K562 (cell line): ENCODE results near the gene DPM2. TPM values are rescaled to one million over a fixed set of nuclear protein-coding genes. Genes with fewer than 3 reads are reported as not detected.

ENCODE experiments used
- CBX2 ChIP-seq: fragments of 200-600 bp; sonication (generic); IDR thresholded peaks from one replicate; pipeline ENCODE4 v1.6.1; 2012; ENCODE audit warnings: mild to moderate bottlenecking, low read length, inconsistent platforms; ENCODE audit not compliant: insufficient read depth, poor library complexity, severe bottlenecking
- E2F1 ChIP-seq: sonication (generic); formaldehyde crosslinking; IDR thresholded peaks from 2 replicates; pipeline ENCODE4 v1.8.1; 2023; ENCODE audit warnings: mild to moderate bottlenecking, missing genetic modification reagents, moderate library complexity
- ERF ChIP-seq: fragments of 450-650 bp; formaldehyde crosslinking; IDR thresholded peaks from 2 replicates; pipeline ENCODE4 v1.4.0; 2020; ENCODE audit warnings: mild to moderate bottlenecking, mixed read lengths
- HNRNPL ChIP-seq: fragments of 200-400 bp; formaldehyde crosslinking; IDR thresholded peaks from 2 replicates; pipeline ENCODE4 v1.6.1; 2017; ENCODE audit warnings: low read depth, mild to moderate bottlenecking, low read length
- HNRNPLL ChIP-seq: fragments of 200-400 bp; formaldehyde crosslinking; IDR thresholded peaks from 2 replicates; pipeline ENCODE4 v1.6.1; 2017; ENCODE audit warnings: low read length, low read depth, mild to moderate bottlenecking; ENCODE audit not compliant: poor library complexity, severe bottlenecking
- JUN ChIP-seq, 2 experiments: sonication (generic) in 1 of 2; formaldehyde crosslinking in 1 of 2; IDR thresholded peaks; 2 replicates each; pipeline versions ENCODE4 v1.6.1 to v1.8.0; 2012 to 2022; ENCODE audit warnings: borderline replicate concordance in 2 of 2, mild to moderate bottlenecking in 2 of 2, improper control_type of control experiment in 1 of 2, low read depth in 1 of 2, low read length in 1 of 2, missing genetic modification reagents in 1 of 2
- MAZ ChIP-seq, 2 experiments: fragments of 450-650 bp in 1 of 2; sonication (generic) in 1 of 2; formaldehyde crosslinking; IDR thresholded peaks in 1 of 2; conservative IDR thresholded peaks in 1 of 2; 2 replicates each; pipeline versions ENCODE4 v1.4.0 to v1.5.0; 2020; ENCODE audit warnings: mild to moderate bottlenecking in 1 of 2, missing genetic modification reagents in 1 of 2
- MYC ChIP-seq, 2 experiments: fragments of 250-450 bp in 1 of 2; sonication (Bioruptor Pico) in 1 of 2; IDR thresholded peaks; 2 replicates each; pipeline versions ENCODE4 v1.5.1 to v1.6.1; 2012 to 2021; ENCODE audit warnings: low read depth in 2 of 2, borderline replicate concordance in 1 of 2, improper control_type of control experiment in 1 of 2, low read length in 1 of 2, mild to moderate bottlenecking in 1 of 2, moderate library complexity in 1 of 2
- SP2 ChIP-seq: IDR thresholded peaks from 2 replicates; pipeline ENCODE4 v1.6.1; 2011; ENCODE audit warnings: mild to moderate bottlenecking, low read depth, low read length, moderate library complexity; ENCODE audit not compliant: poor library complexity, severe bottlenecking; ENCODE audit errors: extremely low read depth
- ZNF395 ChIP-seq: fragments of 200-800 bp; sonication (Bioruptor generic); IDR thresholded peaks from 2 replicates; pipeline ENCODE4 v1.6.1; 2017; ENCODE audit warnings: missing genetic modification characterization, missing compliant biosample characterization
- ZNF41 ChIP-seq: fragments of 250-450 bp; sonication (Bioruptor Pico); conservative IDR thresholded peaks from 2 replicates; pipeline ENCODE4 v1.4.0; 2020; ENCODE audit warnings: mild to moderate bottlenecking
- polyA plus RNA-seq, 8 experiments: library from polyadenylated mRNA; depleted of rRNA in 4 of 8; stranded (reverse) in 5 of 8; unstranded in 3 of 8; fragments of >200 nt; fragmentation: Nextera tagmentation in 2 of 8; fragmentation: Illumina TruSeq in 1 of 8; extraction: Ambion mirVana in 2 of 8; extraction: Trizol in 1 of 8; gene quantifications; 2 replicates each; pipeline versions ENCODE4 v1.2.1 to v1.2.3, GENCODE V29; 2011 to 2014; ENCODE audit warnings: inconsistent platforms in 1 of 8, missing spikeins in 1 of 8
- total RNA-seq, 7 experiments: library from RNA; depleted of rRNA in 6 of 7; stranded (reverse); fragments of >200 nt in 6 of 7; fragmentation: Illumina TruSeq in 2 of 7; extraction: Trizol in 2 of 7; gene quantifications; 2 replicates each; pipeline versions ENCODE4 v1.2.1 to v1.2.3, GENCODE V29; 2011 to 2021; ENCODE audit warnings: low replicate concordance in 1 of 7
- TF ChIP-seq, protein P1 (sequence below): sonication (generic); formaldehyde crosslinking; IDR thresholded peaks from 2 replicates; pipeline ENCODE4 v1.8.1; 2023; ENCODE audit warnings: mild to moderate bottlenecking, missing genetic modification reagents
- TF ChIP-seq, protein P2 (sequence below), 3 experiments: fragments of 200-800 bp in 1 of 3; fragments of 250-450 bp in 1 of 3; fragments of 450-650 bp in 1 of 3; sonication (Bioruptor Pico) in 1 of 3; sonication (Bioruptor generic) in 1 of 3; formaldehyde crosslinking in 1 of 3; IDR thresholded peaks; 2 replicates each; pipeline versions ENCODE4 v1.6.1 to v1.8.0; 2016 to 2022; ENCODE audit warnings: mild to moderate bottlenecking in 2 of 3, missing genetic modification characterization in 2 of 3, missing compliant biosample characterization in 1 of 3, moderate library complexity in 1 of 3

DPM2 gene
- total and polyA plus RNA-seq, 9 of the 15 experiments (the other 6 are each of a cell fraction or from before 2014, with no cell fraction given), result 43.5 to 126 (median 71.1) TPM

- TF ChIP-seq MYC (IDR thresholded peaks at IDR 0.05; ENCODE audit: low read depth, low read length) (peak; percentile 78), MYC (CRISPR knock-in tag; IDR thresholded peaks at IDR 0.05; ENCODE audit: borderline replicate concordance, low read depth) (peak; percentile 73; the same call in 1 of the 2 replicates), ERF (no peak), ZNF41 (CRISPR knock-in tag) (no peak), SP2 (no peak), HNRNPLL (no peak), JUN (IDR thresholded peaks at IDR 0.05; ENCODE audit: borderline replicate concordance, low read depth, low read length) (no peak), JUN (CRISPR knock-in tag; IDR thresholded peaks at IDR 0.05; ENCODE audit: borderline replicate concordance) (0 out of 2 replicates have a peak, but pooled peaks have one; percentile 27), ZNF395 (CRISPR knock-in tag) (peak; percentile 75; the same call in 1 of the 2 replicates), HNRNPL (no peak), CBX2 (no peak), MAZ (CRISPR knock-in tag; conservative IDR thresholded peaks at IDR 0.05 in 1 of 2, IDR thresholded peaks at IDR 0.05 in 1 of 2) (peak; percentile 41 to 52; a peak in 2 of 4 replicates), E2F1 (CRISPR knock-in tag) (peak; percentile 54; the same call in 1 of the 2 replicates)
- TF ChIP-seq, protein P1, sequence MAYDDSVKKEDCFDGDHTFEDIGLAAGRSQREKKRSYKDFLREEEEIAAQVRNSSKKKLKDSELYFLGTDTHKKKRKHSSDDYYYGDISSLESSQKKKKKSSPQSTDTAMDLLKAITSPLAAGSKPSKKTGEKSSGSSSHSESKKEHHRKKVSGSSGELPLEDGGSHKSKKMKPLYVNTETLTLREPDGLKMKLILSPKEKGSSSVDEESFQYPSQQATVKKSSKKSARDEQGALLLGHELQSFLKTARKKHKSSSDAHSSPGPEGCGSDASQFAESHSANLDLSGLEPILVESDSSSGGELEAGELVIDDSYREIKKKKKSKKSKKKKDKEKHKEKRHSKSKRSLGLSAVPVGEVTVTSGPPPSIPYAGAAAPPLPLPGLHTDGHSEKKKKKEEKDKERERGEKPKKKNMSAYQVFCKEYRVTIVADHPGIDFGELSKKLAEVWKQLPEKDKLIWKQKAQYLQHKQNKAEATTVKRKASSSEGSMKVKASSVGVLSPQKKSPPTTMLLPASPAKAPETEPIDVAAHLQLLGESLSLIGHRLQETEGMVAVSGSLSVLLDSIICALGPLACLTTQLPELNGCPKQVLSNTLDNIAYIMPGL (CRISPR knock-in tag), result 0 out of 2 replicates have a peak, but pooled peaks have one; percentile 45
- TF ChIP-seq, protein P2, sequence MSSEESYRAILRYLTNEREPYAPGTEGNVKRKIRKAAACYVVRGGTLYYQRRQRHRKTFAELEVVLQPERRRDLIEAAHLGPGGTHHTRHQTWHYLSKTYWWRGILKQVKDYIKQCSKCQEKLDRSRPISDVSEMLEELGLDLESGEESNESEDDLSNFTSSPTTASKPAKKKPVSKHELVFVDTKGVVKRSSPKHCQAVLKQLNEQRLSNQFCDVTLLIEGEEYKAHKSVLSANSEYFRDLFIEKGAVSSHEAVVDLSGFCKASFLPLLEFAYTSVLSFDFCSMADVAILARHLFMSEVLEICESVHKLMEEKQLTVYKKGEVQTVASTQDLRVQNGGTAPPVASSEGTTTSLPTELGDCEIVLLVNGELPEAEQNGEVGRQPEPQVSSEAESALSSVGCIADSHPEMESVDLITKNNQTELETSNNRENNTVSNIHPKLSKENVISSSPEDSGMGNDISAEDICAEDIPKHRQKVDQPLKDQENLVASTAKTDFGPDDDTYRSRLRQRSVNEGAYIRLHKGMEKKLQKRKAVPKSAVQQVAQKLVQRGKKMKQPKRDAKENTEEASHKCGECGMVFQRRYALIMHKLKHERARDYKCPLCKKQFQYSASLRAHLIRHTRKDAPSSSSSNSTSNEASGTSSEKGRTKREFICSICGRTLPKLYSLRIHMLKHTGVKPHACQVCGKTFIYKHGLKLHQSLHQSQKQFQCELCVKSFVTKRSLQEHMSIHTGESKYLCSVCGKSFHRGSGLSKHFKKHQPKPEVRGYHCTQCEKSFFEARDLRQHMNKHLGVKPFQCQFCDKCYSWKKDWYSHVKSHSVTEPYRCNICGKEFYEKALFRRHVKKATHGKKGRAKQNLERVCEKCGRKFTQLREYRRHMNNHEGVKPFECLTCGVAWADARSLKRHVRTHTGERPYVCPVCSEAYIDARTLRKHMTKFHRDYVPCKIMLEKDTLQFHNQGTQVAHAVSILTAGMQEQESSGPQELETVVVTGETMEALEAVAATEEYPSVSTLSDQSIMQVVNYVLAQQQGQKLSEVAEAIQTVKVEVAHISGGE (CRISPR knock-in tag; IDR thresholded peaks at IDR 0.05), result peak; percentile 59 to 95 (median 78); a peak in 4 of 6 replicates
These were observed at the start of gene DPM2 (continued) for GRCh38 chr9:127937388-127938297.
